GM18867 (cell line): Measurements from ENCODE around the gene POTEB2.
"Not testable (repeated sequence)": the region's sequence is repeated elsewhere in the genome, so short reads cannot be mapped to it uniquely, and the experiment has no call there.

Source experiments
- ATAC-seq: cut with Tn5 transposase; IDR thresholded peaks from one replicate; pipeline ENCODE4 v1.9.1; 2021; ENCODE audit warnings: mild to moderate bottlenecking, moderate library complexity; ENCODE audit not compliant: unreplicated experiment

POTEB2 gene

DNA sequence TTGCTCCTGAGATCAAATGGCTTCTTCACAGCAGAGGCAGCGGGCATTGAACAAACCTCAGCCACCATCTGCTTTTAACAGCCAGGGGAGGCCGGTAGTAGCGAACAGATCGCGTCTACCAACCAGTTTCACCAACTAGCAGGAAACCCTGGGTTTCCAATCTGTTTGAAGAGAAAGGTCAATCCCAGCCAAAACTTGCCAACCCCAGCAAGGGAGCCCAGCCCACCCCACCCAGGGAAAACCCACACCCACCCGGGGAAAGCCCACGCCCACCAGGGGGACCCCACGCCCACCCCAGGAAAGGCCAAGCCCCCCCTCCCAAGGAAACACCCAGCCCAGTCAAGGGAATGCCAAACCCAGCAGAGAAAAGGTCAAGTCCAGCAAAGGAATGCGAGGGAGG, at the start of gene POTEB2:
Gene POTEB2, minus strand, starts transcription at position 101 of the 400 bp plus-strand sequence. Its CDS starts 33 bp downstream, at position 68.
- ATAC-seq: not testable (repeated sequence)

DNA sequence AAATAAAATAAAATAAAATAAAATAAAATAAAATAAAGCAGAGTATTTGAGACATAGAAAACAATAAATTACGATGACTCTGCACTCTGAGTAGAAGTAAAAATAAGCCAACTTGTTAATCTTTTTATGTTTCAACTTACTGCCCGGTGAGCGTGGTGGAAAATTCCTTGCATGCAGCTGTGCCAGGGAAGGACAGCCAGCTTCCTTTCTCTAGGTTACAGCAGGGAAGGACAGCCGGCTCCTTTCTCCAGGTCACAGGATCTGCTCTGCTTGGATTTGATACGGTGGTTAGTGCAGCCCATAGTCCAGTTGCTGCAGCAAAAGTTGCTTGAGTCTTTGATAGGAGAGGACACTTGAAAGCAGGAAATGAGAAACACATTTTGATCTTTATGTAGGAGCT, 13.8 kb upstream of the POTEB2 start:
- not testable (repeated sequence) for ATAC-seq

DNA sequence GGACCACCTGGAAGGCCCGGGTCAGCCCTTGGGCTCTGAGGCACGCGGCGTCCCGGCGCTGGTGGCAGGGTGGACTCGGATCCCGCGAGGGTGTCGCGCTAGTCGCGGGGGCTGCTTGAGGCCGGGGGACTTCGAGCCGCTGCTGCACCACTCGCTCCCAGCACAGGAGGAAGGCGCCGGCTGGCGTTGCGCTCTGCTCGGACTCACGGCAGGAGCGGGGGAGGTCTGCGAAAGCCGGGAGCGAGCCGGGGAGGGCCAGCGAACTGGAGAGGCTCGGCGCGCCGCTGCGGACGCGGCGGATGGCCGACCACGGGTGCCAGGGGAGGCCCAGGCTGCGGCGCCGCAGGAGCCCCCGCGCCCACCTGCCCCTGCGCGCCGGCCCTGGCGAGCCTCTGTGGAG, 12.3 kb upstream of the POTEB2 start:
- ATAC-seq: not testable (repeated sequence)

DNA sequence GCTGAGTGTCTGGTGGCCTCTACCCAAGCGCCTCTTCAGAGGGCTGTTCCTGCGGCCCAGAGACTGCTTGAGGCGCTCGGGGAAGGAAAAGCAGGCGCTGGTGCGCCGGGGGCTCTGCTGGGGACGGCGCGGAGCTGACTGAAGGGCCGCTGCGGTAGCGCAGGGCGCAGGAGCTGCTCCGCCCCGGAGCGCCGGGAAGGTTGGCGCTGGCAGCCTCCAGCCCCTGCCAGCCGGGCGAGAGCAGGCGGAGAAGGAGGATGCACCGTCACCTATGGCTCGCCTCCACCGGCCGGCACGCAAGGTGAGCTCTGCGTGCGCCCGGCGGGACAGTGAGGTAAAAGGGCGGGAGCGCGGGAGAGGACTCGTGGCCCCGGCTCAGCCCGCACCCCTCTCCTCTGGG, 11.7 kb upstream of the POTEB2 start:
- not testable (repeated sequence) for ATAC-seq
